ENCODE measurements around the gene PCGF2.
A peak's percentile ranks its signal among the peaks of the same experiment; 100 is the strongest.

PCGF2 gene

GRCh38 chr17:38779965-38780752 is 32.0 kb upstream of the PCGF2 start:
- H3K9me3 ChIP-seq (ENCODE audit: control insufficient read depth, insufficient read depth, low read length) = no peaks in the 10 kb centered on the region
- H3K4me3 ChIP-seq (ENCODE audit: low read depth, low read length) = no peak overlapping the region
- peaks cover 93% of the 10 kb centered on the region for H3K36me3 ChIP-seq (ENCODE audit: control insufficient read depth, insufficient read depth, low read length)
- H3K4me1 ChIP-seq (ENCODE audit: control insufficient read depth, insufficient read depth, low read length) = no peaks in the 10 kb centered on the region
- no peaks in the 10 kb centered on the region for H3K27me3 ChIP-seq (ENCODE audit: control insufficient read depth, insufficient read depth, low read length)
- H3K27ac ChIP-seq (ENCODE audit: low read depth, low read length) = no peak overlapping the region
- no peak overlapping the region for H3K9ac ChIP-seq (ENCODE audit: low read depth, low read length)

GRCh38 chr17:38777641-38778250 is 29.6 kb upstream of the PCGF2 start:
- no peaks in the 10 kb centered on the region for H3K27me3 ChIP-seq (ENCODE audit: control insufficient read depth, insufficient read depth, low read length)
- no peak overlapping the region for H3K4me3 ChIP-seq (ENCODE audit: low read depth, low read length)
- H3K36me3 ChIP-seq (ENCODE audit: control insufficient read depth, insufficient read depth, low read length) = peaks cover 90% of the 10 kb centered on the region

GRCh38 chr17:38773258-38773657 is 25.1 kb upstream of the PCGF2 start:
- Histone ChIP-seq H3K4me3 (ENCODE audit: low read depth, low read length) (no peak overlapping the region), H3K9me3 (ENCODE audit: control insufficient read depth, insufficient read depth, low read length) (no peaks in the 10 kb centered on the region), H3K9ac (ENCODE audit: low read depth, low read length) (no peak overlapping the region), H3K4me1 (ENCODE audit: control insufficient read depth, insufficient read depth, low read length) (no peaks in the 10 kb centered on the region), H3K27ac (ENCODE audit: low read depth, low read length) (no peak overlapping the region), H3K36me3 (ENCODE audit: control insufficient read depth, insufficient read depth, low read length) (peaks cover 88% of the 10 kb centered on the region), H3K27me3 (ENCODE audit: control insufficient read depth, insufficient read depth, low read length) (no peaks in the 10 kb centered on the region)

More at GRCh38 chr17:38777641-38778250, 29.6 kb upstream of the PCGF2 start:
- Histone ChIP-seq H3K27ac (ENCODE audit: low read depth, low read length) (no peak overlapping the region), H3K9ac (ENCODE audit: low read depth, low read length) (no peak overlapping the region), H3K4me1 (ENCODE audit: control insufficient read depth, insufficient read depth, low read length) (no peaks in the 10 kb centered on the region), H3K9me3 (ENCODE audit: control insufficient read depth, insufficient read depth, low read length) (no peaks in the 10 kb centered on the region)

GRCh38 chr17:38768417-38768816 is 20.3 kb upstream of the PCGF2 start:
- Histone ChIP-seq H3K9ac (ENCODE audit: low read depth, low read length) (no peak overlapping the region), H3K9me3 (ENCODE audit: control insufficient read depth, insufficient read depth, low read length) (no peaks in the 10 kb centered on the region), H3K4me3 (ENCODE audit: low read depth, low read length) (no peak overlapping the region), H3K36me3 (ENCODE audit: control insufficient read depth, insufficient read depth, low read length) (peaks cover 97% of the 10 kb centered on the region), H3K27ac (ENCODE audit: low read depth, low read length) (no peak overlapping the region), H3K27me3 (ENCODE audit: control insufficient read depth, insufficient read depth, low read length) (no peaks in the 10 kb centered on the region), H3K4me1 (ENCODE audit: control insufficient read depth, insufficient read depth, low read length) (no peaks in the 10 kb centered on the region)

GRCh38 chr17:38766341-38766740 is 18.2 kb upstream of the PCGF2 start:
- no peak overlapping the region for H3K4me3 ChIP-seq (ENCODE audit: low read depth, low read length)
- no peak overlapping the region for H3K27ac ChIP-seq (ENCODE audit: low read depth, low read length)
- H3K4me1 ChIP-seq (ENCODE audit: control insufficient read depth, insufficient read depth, low read length) = no peaks in the 10 kb centered on the region
- no peaks in the 10 kb centered on the region for H3K27me3 ChIP-seq (ENCODE audit: control insufficient read depth, insufficient read depth, low read length)
- peaks cover 95% of the 10 kb centered on the region for H3K36me3 ChIP-seq (ENCODE audit: control insufficient read depth, insufficient read depth, low read length)
- H3K9ac ChIP-seq (ENCODE audit: low read depth, low read length) = no peak overlapping the region
- no peaks in the 10 kb centered on the region for H3K9me3 ChIP-seq (ENCODE audit: control insufficient read depth, insufficient read depth, low read length)

- Histone ChIP-seq H3K9me3 (ENCODE audit: control insufficient read depth, insufficient read depth, low read length) (no peaks in the 10 kb centered on the region), H3K4me3 (ENCODE audit: low read depth, low read length) (no peak overlapping the region), H3K27me3 (ENCODE audit: control insufficient read depth, insufficient read depth, low read length) (no peaks in the 10 kb centered on the region), H3K27ac (ENCODE audit: low read depth, low read length) (no peak overlapping the region), H3K9ac (ENCODE audit: low read depth, low read length) (no peak overlapping the region), H3K36me3 (ENCODE audit: control insufficient read depth, insufficient read depth, low read length) (peaks cover 90% of the 10 kb centered on the region), H3K4me1 (ENCODE audit: control insufficient read depth, insufficient read depth, low read length) (no peaks in the 10 kb centered on the region)
Observed at GRCh38 chr17:38762231-38762630, 14.1 kb upstream of the PCGF2 start.

- Histone ChIP-seq H3K27ac (ENCODE audit: low read depth, low read length) (no peak overlapping the region), H3K9me3 (ENCODE audit: control insufficient read depth, insufficient read depth, low read length) (no peaks in the 10 kb centered on the region), H3K36me3 (ENCODE audit: control insufficient read depth, insufficient read depth, low read length) (peaks cover 89% of the 10 kb centered on the region), H3K9ac (ENCODE audit: low read depth, low read length) (no peak overlapping the region), H3K27me3 (ENCODE audit: control insufficient read depth, insufficient read depth, low read length) (no peaks in the 10 kb centered on the region), H3K4me1 (ENCODE audit: control insufficient read depth, insufficient read depth, low read length) (no peaks in the 10 kb centered on the region), H3K4me3 (ENCODE audit: low read depth, low read length) (no peak overlapping the region)
Observed at GRCh38 chr17:38761612-38762011, 13.5 kb upstream of the PCGF2 start.

- H3K27me3 ChIP-seq (ENCODE audit: control insufficient read depth, insufficient read depth, low read length) = peaks cover 8% of the 10 kb centered on the region
- no peaks in the 10 kb centered on the region for H3K9me3 ChIP-seq (ENCODE audit: control insufficient read depth, insufficient read depth, low read length)
- H3K36me3 ChIP-seq (ENCODE audit: control insufficient read depth, insufficient read depth, low read length) = peaks cover 38% of the 10 kb centered on the region
- peak overlapping the region; percentile 45; the same call in 1 of the 2 replicates for H3K9ac ChIP-seq (ENCODE audit: low read depth, low read length)
- H3K4me1 ChIP-seq (ENCODE audit: control insufficient read depth, insufficient read depth, low read length) = peaks cover 10% of the 10 kb centered on the region
- H3K4me3 ChIP-seq (ENCODE audit: low read depth, low read length) = peak overlapping the region; percentile 93
- peak overlapping the region; percentile 49 for H3K27ac ChIP-seq (ENCODE audit: low read depth, low read length)
Observed at GRCh38 chr17:38753071-38753506, 5.0 kb upstream of the PCGF2 start.

- peaks cover 8% of the 10 kb centered on the region for H3K27me3 ChIP-seq (ENCODE audit: control insufficient read depth, insufficient read depth, low read length)
- peak within 1 kb of the TSS; percentile 92 for H3K27ac ChIP-seq (ENCODE audit: low read depth, low read length)
- peaks cover 32% of the 10 kb centered on the region for H3K36me3 ChIP-seq (ENCODE audit: control insufficient read depth, insufficient read depth, low read length)
- peak within 1 kb of the TSS; percentile 93 for H3K4me3 ChIP-seq (ENCODE audit: low read depth, low read length)
- H3K4me1 ChIP-seq (ENCODE audit: control insufficient read depth, insufficient read depth, low read length) = peaks cover 10% of the 10 kb centered on the region
- H3K9ac ChIP-seq (ENCODE audit: low read depth, low read length) = peak within 1 kb of the TSS; percentile 84
- H3K9me3 ChIP-seq (ENCODE audit: control insufficient read depth, insufficient read depth, low read length) = no peaks in the 10 kb centered on the region
Observed at GRCh38 chr17:38752308-38753070, 4.4 kb upstream of the PCGF2 start, which contains the start of gene PSMB3. TSS of gene PSMB3 (plus strand) at chr17:38752741. CDS start at chr17:38752827, 86 bp downstream.

GRCh38 chr17:38751808-38752307 is 3.7 kb upstream of the PCGF2 start:
- Histone ChIP-seq H3K27ac (ENCODE audit: low read depth, low read length) (peak overlapping the region; percentile 92), H3K4me1 (ENCODE audit: control insufficient read depth, insufficient read depth, low read length) (peaks cover 10% of the 10 kb centered on the region), H3K9ac (ENCODE audit: low read depth, low read length) (peak overlapping the region; percentile 84), H3K4me3 (ENCODE audit: low read depth, low read length) (peak overlapping the region; percentile 93), H3K27me3 (ENCODE audit: control insufficient read depth, insufficient read depth, low read length) (peaks cover 8% of the 10 kb centered on the region), H3K9me3 (ENCODE audit: control insufficient read depth, insufficient read depth, low read length) (no peaks in the 10 kb centered on the region), H3K36me3 (ENCODE audit: control insufficient read depth, insufficient read depth, low read length) (peaks cover 25% of the 10 kb centered on the region)

Data from HUES48 (cell line).